K562 (cell line): ENCODE results near the gene CUL3. TPM values are rescaled to one million over a fixed set of nuclear protein-coding genes. Genes with fewer than 3 reads are reported as not detected.

Source experiments
- ATAC-seq: fragments of 200-7000 bp; cut with Tn5 transposase; 3 replicates; pipeline ENCODE4 v1.9.1; 2020; ENCODE audit warnings: moderate library complexity
- BruUV-seq: library from RNA; stranded (reverse); fragments of 400-500 nt; replicated peaks from 2 replicates; lab custom pipeline; 2021; lab: Mats Ljungman, UMichigan
- CTCF ChIA-PET: fragments of 300-600 bp; formaldehyde crosslinking; extraction: SDS; loops from one replicate; lab custom pipeline; 2021; ENCODE audit warnings: low intra/inter-chr PET ratio; lab: Yijun Ruan, JAX
- POLR2A ChIA-PET: fragments of 300-600, 350-650 bp; sonication (Branson Sonifier 250); formaldehyde crosslinking; extraction: SDS; loops from one replicate; lab custom pipeline; 2021; ENCODE audit warnings: antibody characterized with exemption, inconsistent platforms; lab: Yijun Ruan, JAX
- DNase-seq, 4 experiments: peaks; one replicate each; pipeline versions ENCODE4 v3.0.0 to v3.0.0-alpha.2; 2011 to 2018; ENCODE audit warnings: low spot score in 3 of 4, mixed read lengths in 3 of 4; ENCODE audit errors: extremely low read depth in 1 of 4
- FAIRE-seq: peaks from 2 replicates; lab custom pipeline; 2011; peaks lifted over from hg19 to GRCh38; lab: Jason Lieb, UNC
- H2AFZ ChIP-seq: 2 replicates; pipeline ENCODE4 v1.6.0; 2011; ENCODE audit warnings: low read depth, low read length, control low read depth, inconsistent platforms
- H3K27ac ChIP-seq: fragments of 200-600 bp; 3 replicates; pipeline ENCODE4 v1.8.0; 2011; ENCODE audit warnings: low read depth, mild to moderate bottlenecking, control low read depth, inconsistent platforms, low read length, moderate library complexity, mixed read lengths; ENCODE audit errors: extremely low read depth
- H3K27me3 ChIP-seq, 2 experiments: fragments of 300-600 bp in 1 of 2; 2 replicates in 1 of 2; 3 replicates in 1 of 2; pipeline versions ENCODE4 v1.6.0 to v1.8.0; 2011; ENCODE audit warnings: inconsistent platforms in 2 of 2, low read length in 2 of 2, mild to moderate bottlenecking in 1 of 2, mixed read lengths in 1 of 2, moderate library complexity in 1 of 2; ENCODE audit not compliant: control insufficient read depth in 2 of 2, insufficient read depth in 2 of 2
- H3K36me3 ChIP-seq: fragments of 300-600 bp; 3 replicates; pipeline ENCODE4 v1.8.0; 2011; ENCODE audit warnings: mild to moderate bottlenecking, low read length, inconsistent platforms; ENCODE audit not compliant: control insufficient read depth, insufficient read depth
- H3K4me1 ChIP-seq, 2 experiments: fragments of 200-600 bp in 1 of 2; replicated peaks in 1 of 2; 2 replicates in 1 of 2; 3 replicates in 1 of 2; pipeline versions ENCODE4 v1.5.1 to v1.8.0; 2011; ENCODE audit warnings: inconsistent platforms in 2 of 2, low read length in 2 of 2, mild to moderate bottlenecking in 1 of 2, mixed read lengths in 1 of 2, moderate library complexity in 1 of 2; ENCODE audit not compliant: control insufficient read depth in 2 of 2, insufficient read depth in 2 of 2
- H3K4me2 ChIP-seq: 2 replicates; pipeline ENCODE4 v1.6.1; 2011; ENCODE audit warnings: low read length, control low read depth, inconsistent platforms, mixed read lengths; ENCODE audit not compliant: insufficient read depth
- H3K4me3 ChIP-seq: fragments of 200-600 bp; sonication (generic), shearing (Covaris generic); 2 replicates; pipeline ENCODE4 v1.5.1; 2016; ENCODE audit warnings: control low read depth, inconsistent platforms
- H3K79me2 ChIP-seq: fragments of 200-600 bp; 3 replicates; pipeline ENCODE4 v1.8.0; 2011; ENCODE audit warnings: low read length, inconsistent platforms; ENCODE audit not compliant: control insufficient read depth, insufficient read depth
- H3K9ac ChIP-seq, 2 experiments: 2 replicates each; pipeline versions ENCODE4 v1.6.0 to v1.6.1; 2011; ENCODE audit warnings: low read depth in 2 of 2, low read length in 2 of 2, control low read depth in 1 of 2, inconsistent platforms in 1 of 2, mild to moderate bottlenecking in 1 of 2, mixed read lengths in 1 of 2; ENCODE audit not compliant: insufficient read depth in 1 of 2
- H3K9me1 ChIP-seq: one replicate; pipeline ENCODE4 v1.6.0; 2011; ENCODE audit warnings: inconsistent platforms, mild to moderate bottlenecking, low read length, moderate library complexity; ENCODE audit not compliant: control insufficient read depth, insufficient read depth
- H3K9me3 ChIP-seq: replicated peaks from 2 replicates; pipeline ENCODE4 v1.5.1; 2011; ENCODE audit warnings: low read depth, low read length, inconsistent platforms; ENCODE audit not compliant: control insufficient read depth, insufficient read depth
- H4K20me1 ChIP-seq: replicated peaks from 2 replicates; pipeline ENCODE4 v1.6.1; 2011; ENCODE audit warnings: low read length, inconsistent platforms, mixed read lengths; ENCODE audit not compliant: control insufficient read depth, insufficient read depth
- C11orf30 ChIP-seq: fragments of 450-650 bp; IDR thresholded peaks from 2 replicates; pipeline ENCODE4 v1.6.1; 2016; ENCODE audit warnings: low read depth, mild to moderate bottlenecking
- CBX2 ChIP-seq: fragments of 200-600 bp; sonication (generic); IDR thresholded peaks from one replicate; pipeline ENCODE4 v1.6.1; 2012; ENCODE audit warnings: mild to moderate bottlenecking, low read length, inconsistent platforms; ENCODE audit not compliant: insufficient read depth, poor library complexity, severe bottlenecking
- EGR1 ChIP-seq: fragments of 450-650 bp; conservative IDR thresholded peaks from 2 replicates; pipeline ENCODE4 v1.6.1; 2017; ENCODE audit warnings: mild to moderate bottlenecking
- ELF2 ChIP-seq: fragments of 250-450 bp; sonication (Bioruptor Pico); IDR thresholded peaks from 2 replicates; pipeline ENCODE4 v1.5.0; 2021; ENCODE audit warnings: mild to moderate bottlenecking
- ESRRA ChIP-seq: fragments of 450-650 bp; IDR thresholded peaks from 2 replicates; pipeline ENCODE4 v1.6.1; 2014; ENCODE audit warnings: low read depth, mild to moderate bottlenecking, moderate library complexity, borderline replicate concordance
- ETV5 ChIP-seq: sonication (generic); formaldehyde crosslinking; IDR thresholded peaks from 2 replicates; pipeline ENCODE4 v1.4.0; 2020; ENCODE audit warnings: low read depth, mild to moderate bottlenecking, missing genetic modification reagents
- HDAC1 ChIP-seq, 2 experiments: fragments of 450-650 bp; IDR thresholded peaks; 2 replicates each; pipeline ENCODE4 v1.6.1; 2016 to 2017; ENCODE audit warnings: inconsistent platforms in 1 of 2, mild to moderate bottlenecking in 1 of 2, moderate library complexity in 1 of 2
- RBM25 ChIP-seq: fragments of 200-400 bp; formaldehyde crosslinking; IDR thresholded peaks from 2 replicates; pipeline ENCODE4 v1.6.1; 2018; ENCODE audit warnings: low read length, low read depth, moderate library complexity; ENCODE audit not compliant: severe bottlenecking
- SPI1 ChIP-seq: IDR thresholded peaks from 2 replicates; pipeline ENCODE4 v1.6.1; 2011; ENCODE audit warnings: low read depth, low read length, control low read depth, borderline replicate concordance
- TAF1 ChIP-seq: IDR thresholded peaks from 2 replicates; pipeline ENCODE4 v1.6.1; 2011; ENCODE audit warnings: mild to moderate bottlenecking, low read length, moderate library complexity; ENCODE audit not compliant: insufficient read depth, control insufficient read depth, severe bottlenecking; ENCODE audit errors: extremely low read depth
- TRIM24 ChIP-seq, 2 experiments: fragments of 450-650 bp; IDR thresholded peaks; 2 replicates each; pipeline ENCODE4 v1.6.1; 2016
- VEZF1 ChIP-seq: fragments of 200-800 bp; sonication (Bioruptor generic); IDR thresholded peaks from 2 replicates; pipeline ENCODE4 v1.6.1; 2017; ENCODE audit warnings: missing genetic modification characterization, missing compliant biosample characterization
- ZBTB7A ChIP-seq: IDR thresholded peaks from 2 replicates; pipeline ENCODE4 v1.6.1; 2011; ENCODE audit warnings: low read depth, mild to moderate bottlenecking, low read length, moderate library complexity, borderline replicate concordance; ENCODE audit not compliant: control insufficient read depth
- ZNF695 ChIP-seq: fragments of 450-650 bp; formaldehyde crosslinking; IDR thresholded peaks from 2 replicates; pipeline ENCODE4 v1.4.0; 2020; ENCODE audit warnings: mild to moderate bottlenecking, moderate library complexity
- ZZZ3 ChIP-seq: fragments of 450-650 bp; IDR thresholded peaks from 2 replicates; pipeline ENCODE4 v1.6.1; 2016; ENCODE audit warnings: antibody characterized with exemption, mild to moderate bottlenecking, moderate library complexity
- WGBS: fragments of 100-300 bp; shearing (Covaris generic); methylation state at CpG from one replicate; pipeline ENCODE4 v1.1.6; 2016; ENCODE audit warnings: low coverage, mixed read lengths; ENCODE audit not compliant: insufficient coverage; ENCODE audit errors: missing lambda C conversion rate; 5-methylcytosine and 5-hydroxymethylcytosine counted together
- in situ Hi-C: fragments of 300-500 bp; cut with MboI; formaldehyde crosslinking; loops from 4 replicates; pipeline ENCODE4 v1.15.0; 2018; ENCODE audit warnings: inconsistent platforms, mixed read lengths
- intact Hi-C: fragments of 100-400 bp; cut with micrococcal nuclease; formaldehyde crosslinking; loops from 2 replicates; pipeline ENCODE4 v1.14.2; 2022
- polyA plus RNA-seq, 8 experiments: library from polyadenylated mRNA; depleted of rRNA in 4 of 8; stranded (reverse) in 5 of 8; unstranded in 3 of 8; fragments of >200 nt; fragmentation: Nextera tagmentation in 2 of 8; fragmentation: Illumina TruSeq in 1 of 8; extraction: Ambion mirVana in 2 of 8; extraction: Trizol in 1 of 8; gene quantifications; 2 replicates each; pipeline versions ENCODE4 v1.2.1 to v1.2.3, GENCODE V29; 2011 to 2014; ENCODE audit warnings: inconsistent platforms in 1 of 8, missing spikeins in 1 of 8
- total RNA-seq, 7 experiments: library from RNA; depleted of rRNA in 6 of 7; stranded (reverse); fragments of >200 nt in 6 of 7; fragmentation: Illumina TruSeq in 2 of 7; extraction: Trizol in 2 of 7; gene quantifications; 2 replicates each; pipeline versions ENCODE4 v1.2.1 to v1.2.3, GENCODE V29; 2011 to 2021; ENCODE audit warnings: low replicate concordance in 1 of 7

CUL3 gene
- total and polyA plus RNA-seq, 9 of the 15 experiments (the other 6 are each of a cell fraction or from before 2014, with no cell fraction given), result 31.5 to 71.9 (median 56.4) TPM

GRCh38 chr2:224524657-224525056 lies 60.5 kb downstream of the CUL3 start:
- no peak overlapping the region for H3K9ac ChIP-seq
- H3K27ac ChIP-seq, result no peak overlapping the region
- DNase-seq (no peak), FAIRE-seq (no peak), ATAC-seq (no peak)
- ChIA-PET POLR2A (interaction anchor here (1.2 kb wide), 1 partner anchor 20 kb away, joined by 3 read pairs; no protein-coding TSS in a partner anchor), CTCF (no interaction called here)
- H3K9me1 ChIP-seq, result peaks cover 4% of the 10 kb centered on the region
- no peak for TF ChIP-seq ZZZ3
- TF ChIP-seq CBX2, result no peak
- TF ChIP-seq ESRRA, result no peak
- TF ChIP-seq TAF1, result no peak
- no peak for TF ChIP-seq ZNF695 (CRISPR knock-in tag)
- TF ChIP-seq EGR1, result no peak
- no peak for TF ChIP-seq SPI1
- TF ChIP-seq VEZF1, result no peak
- no peak for TF ChIP-seq RBM25
- TF ChIP-seq ETV5, result no peak
- no peak for TF ChIP-seq ELF2 (CRISPR knock-in tag)
- TF ChIP-seq TRIM24 (IDR thresholded peaks at IDR 0.05), result no peak
- TF ChIP-seq HDAC1 (IDR thresholded peaks at IDR 0.05), result no peak
- no peak for TF ChIP-seq ZBTB7A
- no peak for TF ChIP-seq C11orf30
- peaks cover 7% of the 10 kb centered on the region; the same call in 2 of the 3 replicates for H3K36me3 ChIP-seq
- H3K9me3 ChIP-seq, result no peaks in the 10 kb centered on the region
- intact Hi-C loops, result no loop called here
- H3K4me1 ChIP-seq, result peaks cover 0 to 3% of the 10 kb centered on the region in 2 experiments; a peak in 2 of 5 replicates
- 92% methylated on average over 2 of the region's 2 CpGs for WGBS
- no TSS peak for BruUV-seq
- no peaks in the 10 kb centered on the region; the same call in 1 of the 2 replicates for H4K20me1 ChIP-seq
- H3K4me3 ChIP-seq, result no peak overlapping the region
- in situ Hi-C loops, result no loop called here
- no peak overlapping the region for H3K4me2 ChIP-seq
- no peaks in the 10 kb centered on the region for H3K27me3 ChIP-seq
- H3K79me2 ChIP-seq, result peaks cover 89% of the 10 kb centered on the region
- H2AFZ ChIP-seq, result no peak overlapping the region
